Measurements from ENCODE around the gene KIF3C.
"Not testable (repeated sequence)": the region's sequence is repeated elsewhere in the genome, so short reads cannot be mapped to it uniquely, and the experiment has no call there.

The KIF3C gene

DNA sequence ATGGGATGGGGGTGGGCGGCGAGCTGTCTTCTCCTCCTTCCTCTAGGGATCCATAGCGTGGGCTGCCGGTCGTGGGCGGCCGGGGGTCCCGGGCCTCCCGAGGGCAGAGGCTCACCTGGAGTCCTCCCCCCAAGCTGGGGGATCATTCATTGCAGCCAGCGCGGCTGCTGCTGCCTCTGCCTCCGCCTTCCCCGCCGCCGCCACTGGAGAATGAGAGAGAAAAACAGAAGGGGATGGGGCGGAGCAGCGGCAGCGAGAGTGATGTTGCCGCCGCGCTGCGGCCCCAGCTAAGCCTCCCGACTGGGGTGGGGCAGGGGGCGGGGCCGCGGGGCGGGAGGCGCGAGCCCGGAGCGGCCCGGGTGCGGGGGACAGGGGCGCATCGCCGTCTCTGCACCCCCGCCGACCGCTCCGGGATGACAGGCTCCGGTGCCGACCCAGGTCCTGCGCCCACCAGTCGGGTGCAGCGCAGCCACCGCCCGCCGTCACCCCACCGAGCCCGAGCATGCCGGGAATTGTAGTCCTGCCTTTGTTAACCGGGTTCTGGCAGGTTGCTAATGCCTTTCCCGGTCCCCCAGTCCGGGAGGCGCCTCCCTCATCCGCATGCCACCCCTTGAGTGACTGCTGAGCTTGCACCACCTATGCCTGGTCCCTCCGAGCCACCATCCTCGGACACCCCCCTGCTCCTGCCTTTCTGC is at the start of gene KIF3C:
TSS of gene KIF3C (minus strand) at position 225 of the 695 bp plus-strand sequence. CDS start 580 bp downstream, outside the sequence.
- peak; percentile 44 for DNase-seq (ENCODE audit: low read depth in 2 of 2, low spot score in 1 of 2)

DNA sequence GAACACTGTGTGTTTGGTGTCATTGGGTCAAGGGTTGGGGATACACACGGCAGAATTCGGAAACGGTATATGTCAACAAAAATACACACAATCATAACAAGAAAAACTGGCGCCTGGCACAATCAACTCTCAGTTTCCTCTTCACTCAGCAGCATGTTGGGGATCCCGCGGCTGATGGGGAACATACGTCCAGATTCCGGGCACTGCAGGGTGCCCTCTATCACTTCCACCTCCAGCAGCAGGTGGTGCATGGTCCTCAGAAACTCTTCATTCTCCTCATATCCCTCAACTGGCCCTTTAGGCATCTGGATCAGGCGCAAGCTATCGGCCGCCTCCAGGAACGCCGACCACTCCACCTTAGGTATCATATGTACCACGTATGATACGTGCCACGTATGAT is 45.8 kb upstream of the KIF3C start:
- not testable (repeated sequence) for DNase-seq (ENCODE audit: low read depth in 2 of 2, low spot score in 1 of 2)

- no peak for DNase-seq (ENCODE audit: low read depth in 2 of 2, low spot score in 1 of 2)
Measured at GRCh38 chr2:26025509-26025908, 43.2 kb upstream of the KIF3C start.

- no peak for DNase-seq (ENCODE audit: low read depth in 2 of 2, low spot score in 1 of 2)
Measured at GRCh38 chr2:26024260-26024659, 42.0 kb upstream of the KIF3C start.

DNA sequence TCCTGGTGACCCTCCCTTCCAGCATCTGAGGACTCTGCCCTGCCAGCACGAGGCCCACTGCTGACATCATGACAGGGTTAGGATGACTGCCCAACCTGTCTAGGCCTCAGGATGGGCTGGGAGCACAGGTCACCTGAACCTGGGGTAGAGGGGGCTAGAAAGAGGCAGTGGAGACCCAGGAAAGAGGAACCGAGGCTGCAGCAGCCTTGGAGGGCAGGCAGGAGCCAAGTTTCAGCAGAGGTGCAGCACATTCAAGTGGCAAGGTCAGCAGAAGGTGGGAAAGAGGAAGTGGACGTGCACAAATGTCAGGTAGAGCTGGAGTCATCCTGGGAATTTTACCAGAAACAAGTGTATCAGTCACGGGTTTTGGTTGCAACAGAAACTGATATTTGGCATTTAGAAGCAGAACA is 37.9 kb upstream of the KIF3C start:
- DNase-seq (ENCODE audit: low read depth in 2 of 2, low spot score in 1 of 2) = no peak

GRCh38 chr2:26018184-26019055 is 36.1 kb upstream of the KIF3C start:
- no peak for DNase-seq (ENCODE audit: low read depth in 2 of 2, low spot score in 1 of 2)

DNA sequence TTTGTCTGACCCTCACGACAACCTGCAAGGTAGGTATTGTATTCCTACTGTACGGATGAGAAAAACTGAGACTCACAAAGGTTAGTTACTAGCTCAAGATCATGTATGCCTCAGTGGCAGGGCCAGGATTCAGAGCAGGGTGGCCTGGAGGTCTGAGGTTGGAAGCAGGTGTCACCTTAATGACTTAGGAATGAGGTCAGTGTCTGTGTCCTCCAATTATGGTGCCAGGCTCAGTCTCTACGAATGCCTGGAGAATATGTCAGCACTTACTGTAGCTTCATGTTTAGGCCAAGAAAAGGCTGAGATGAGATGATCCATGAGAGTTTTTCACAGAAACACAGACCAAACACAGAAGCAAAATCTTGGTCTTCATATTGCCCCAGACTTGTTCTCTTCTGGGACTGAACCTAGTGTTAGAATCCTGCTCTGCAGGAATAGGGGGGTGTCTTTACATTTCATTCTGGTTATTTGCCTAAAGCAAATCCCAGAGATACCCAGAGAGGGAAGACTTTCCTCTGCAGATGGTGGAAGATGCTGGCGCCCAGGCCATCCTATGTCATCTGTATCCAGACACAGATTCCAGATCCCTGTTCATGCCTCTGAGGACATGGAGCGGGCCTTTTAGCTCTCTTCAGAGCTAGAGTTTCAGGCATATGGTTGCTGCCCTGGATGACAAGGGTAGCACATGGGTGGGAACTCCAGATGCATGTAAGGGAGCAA is 35.3 kb upstream of the KIF3C start:
- no peak for DNase-seq (ENCODE audit: low read depth in 2 of 2, low spot score in 1 of 2)

DNA sequence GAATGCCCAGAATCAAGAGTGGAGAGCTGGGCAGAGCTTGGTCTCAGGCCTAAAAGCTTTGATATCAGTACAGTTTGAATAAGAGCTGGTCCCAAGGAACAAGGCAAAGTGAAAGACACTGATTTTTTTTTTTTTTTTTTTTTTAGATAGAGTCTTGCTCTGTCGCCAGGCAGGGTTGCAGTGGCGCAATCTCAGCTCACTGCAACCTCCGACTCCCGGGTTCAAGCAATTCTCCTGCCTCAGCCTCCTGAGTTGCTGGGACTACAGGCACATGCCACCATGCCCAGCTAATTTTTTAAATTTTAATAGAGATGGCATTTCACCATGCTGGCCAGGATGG is 34.4 kb upstream of the KIF3C start:
- not testable (repeated sequence) for DNase-seq (ENCODE audit: low read depth in 2 of 2, low spot score in 1 of 2)

GRCh38 chr2:26016012-26016705 is 33.9 kb upstream of the KIF3C start:
- no peak for DNase-seq (ENCODE audit: low read depth in 2 of 2, low spot score in 1 of 2)

DNA sequence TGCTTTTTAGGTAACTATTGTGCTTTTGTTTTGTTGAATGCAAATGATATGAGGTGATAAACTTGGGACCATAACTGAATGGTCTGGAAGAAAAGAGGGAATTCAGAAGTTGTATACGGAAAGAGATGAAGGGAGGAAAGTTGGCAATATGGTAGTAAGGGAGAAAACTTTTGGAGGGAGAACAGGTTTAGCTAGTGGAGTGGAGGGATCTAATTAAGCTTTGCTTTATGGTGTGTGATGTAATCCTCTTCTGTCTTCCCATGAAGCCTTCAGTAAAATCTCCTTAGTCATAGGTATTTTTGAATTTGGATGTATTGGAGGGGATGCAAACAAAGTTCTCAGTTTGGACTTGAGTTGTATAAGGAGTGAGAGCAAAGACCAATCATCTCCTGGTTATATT is 31.4 kb upstream of the KIF3C start:
- no peak for DNase-seq (ENCODE audit: low read depth in 2 of 2, low spot score in 1 of 2)

- DNase-seq (ENCODE audit: low read depth in 2 of 2, low spot score in 1 of 2) = no peak
Measured at GRCh38 chr2:26011990-26012856, 29.9 kb upstream of the KIF3C start.

DNA sequence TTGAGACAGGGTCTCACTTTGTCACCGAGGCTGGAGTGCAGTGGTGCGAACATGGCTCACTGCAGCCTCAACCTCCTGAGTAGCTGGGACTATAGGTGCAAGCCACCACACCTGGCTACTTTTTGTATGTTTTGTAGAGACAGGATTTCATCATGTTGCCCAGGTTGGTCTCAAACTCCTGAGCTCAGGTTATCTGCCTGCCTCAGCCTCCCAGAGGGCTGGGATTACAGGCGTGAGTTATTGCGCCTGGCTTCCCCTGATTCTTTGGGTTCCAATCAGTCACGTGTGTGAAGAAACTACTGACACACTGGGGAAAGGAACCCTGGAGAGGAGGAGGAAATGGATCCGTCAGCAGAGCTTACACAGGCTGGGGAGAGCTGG is 29.3 kb upstream of the KIF3C start:
- no peak for DNase-seq (ENCODE audit: low read depth in 2 of 2, low spot score in 1 of 2)

- no peak for DNase-seq (ENCODE audit: low read depth in 2 of 2, low spot score in 1 of 2)
Measured at GRCh38 chr2:26010943-26011342, 28.6 kb upstream of the KIF3C start.

DNA sequence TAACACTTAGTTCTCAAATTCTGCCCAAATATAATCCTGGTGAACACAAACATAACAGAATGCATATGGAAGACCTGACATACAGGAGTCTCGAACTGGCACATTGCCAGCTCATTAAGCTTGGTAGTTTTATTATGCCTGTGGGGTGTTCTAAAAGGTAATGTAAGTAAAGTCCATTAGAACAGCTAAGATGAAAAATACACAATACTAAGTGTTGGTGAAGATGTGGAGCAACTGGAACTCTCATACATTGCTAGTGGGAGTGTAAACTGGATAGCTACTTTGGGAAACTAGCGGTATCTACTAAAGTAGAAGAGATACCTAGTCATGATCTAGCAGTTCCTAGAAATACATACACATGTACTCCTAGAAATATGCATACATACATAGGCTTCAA is 27.3 kb upstream of the KIF3C start:
- DNase-seq (ENCODE audit: low read depth in 2 of 2, low spot score in 1 of 2) = no peak

GRCh38 chr2:26008851-26009566 is 26.7 kb upstream of the KIF3C start:
- no peak for DNase-seq (ENCODE audit: low read depth in 2 of 2, low spot score in 1 of 2)

- no peak for DNase-seq (ENCODE audit: low read depth in 2 of 2, low spot score in 1 of 2)
Measured at GRCh38 chr2:26008095-26008494, 25.8 kb upstream of the KIF3C start.

DNA sequence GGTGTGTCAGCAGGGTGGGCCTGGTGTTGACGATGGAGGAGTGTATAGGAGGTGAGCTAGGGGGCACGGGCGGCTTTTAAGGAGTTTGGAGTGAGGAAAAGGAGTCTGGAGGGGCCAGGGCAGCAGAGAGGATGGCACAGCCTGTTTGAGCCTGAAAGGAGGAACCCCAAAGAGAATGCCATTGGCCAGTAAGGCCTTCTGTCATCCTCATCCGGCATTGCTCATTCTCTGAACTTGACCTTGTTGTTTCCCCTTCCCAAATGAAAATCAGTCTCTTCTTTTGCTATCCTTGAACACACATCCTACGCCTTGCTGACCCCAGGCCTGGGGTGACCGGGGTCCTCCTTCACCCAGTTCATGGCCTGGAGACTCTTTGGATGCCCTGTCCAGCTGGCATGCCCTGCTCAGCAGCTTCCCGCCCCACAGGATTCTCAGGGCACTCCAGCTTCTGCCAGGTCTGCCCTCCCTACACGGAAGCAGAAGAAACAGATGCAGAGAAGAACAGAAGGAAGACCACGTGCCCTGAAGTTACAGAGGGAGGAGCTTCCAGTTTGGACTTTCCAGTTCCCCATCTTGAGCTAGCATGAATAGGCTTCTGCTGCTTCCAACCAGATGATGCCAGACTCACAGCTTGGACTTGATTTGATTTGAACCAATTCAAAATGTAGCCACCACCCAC is 20.5 kb upstream of the KIF3C start:
- no peak for DNase-seq (ENCODE audit: low read depth in 2 of 2, low spot score in 1 of 2)

DNA sequence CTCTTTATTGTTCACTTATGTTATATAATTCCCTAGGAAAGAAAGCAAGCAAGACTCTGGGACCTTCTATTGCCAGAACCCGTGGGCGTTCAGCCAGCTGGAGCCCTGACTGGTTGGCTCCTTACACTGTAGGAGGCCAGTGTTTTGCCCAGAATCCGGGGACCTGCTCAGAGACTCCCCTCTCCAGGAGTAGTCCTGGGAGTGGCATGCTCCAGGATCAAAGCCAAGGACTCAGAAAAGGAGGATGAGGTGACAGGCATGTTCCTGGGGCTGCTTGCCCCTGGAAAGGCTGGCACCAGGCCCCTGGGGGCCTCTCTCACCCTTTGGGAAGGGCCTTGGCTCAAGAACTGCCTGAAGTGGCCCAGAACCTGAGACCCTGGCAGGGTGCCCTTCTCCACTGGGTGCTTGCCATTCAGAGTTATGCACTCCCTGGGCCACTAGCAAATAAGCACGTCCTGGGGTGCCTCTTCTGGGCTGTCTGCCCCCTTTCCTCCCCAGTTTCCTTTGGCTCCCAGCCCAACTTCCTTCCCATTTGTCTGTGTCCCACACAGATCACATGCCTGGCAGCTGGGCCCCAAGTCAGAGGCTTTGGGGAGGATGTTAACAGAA is 19.6 kb upstream of the KIF3C start:
- DNase-seq (ENCODE audit: low read depth in 2 of 2, low spot score in 1 of 2) = no peak

DNA sequence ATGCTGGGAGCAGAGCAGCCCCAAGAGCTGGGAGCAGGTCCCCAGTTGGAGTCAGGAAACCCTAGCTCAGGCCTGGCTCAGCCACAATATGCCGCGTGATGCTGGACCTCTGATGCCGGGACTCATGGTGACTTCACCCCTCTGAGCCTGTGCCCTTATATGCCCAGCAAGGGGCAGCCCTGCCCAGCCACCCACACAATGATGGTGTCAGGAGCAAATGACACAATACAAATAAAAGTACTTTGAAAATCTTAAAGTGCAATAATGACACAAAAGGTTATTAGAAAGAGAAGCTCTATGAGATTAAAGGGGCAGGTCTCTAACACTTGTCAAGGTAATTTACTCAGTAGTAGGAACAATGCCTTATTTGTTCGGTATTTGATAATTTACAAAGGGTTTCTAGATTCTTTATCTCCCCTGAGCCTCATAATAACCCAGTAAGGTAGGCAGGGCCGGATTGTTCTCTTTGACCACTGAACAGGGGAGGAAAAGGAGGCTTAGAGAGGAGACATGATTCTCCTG is 18.3 kb upstream of the KIF3C start:
- DNase-seq (ENCODE audit: low read depth in 2 of 2, low spot score in 1 of 2) = no peak
